Adrenal gland (tissue), 12 donors: ENCODE results near the gene ZCCHC4. TPM values are rescaled to one million over a fixed set of nuclear protein-coding genes. Genes with fewer than 3 reads are reported as not detected.

Experiments
- DNase-seq, 7 donors: peaks; one replicate each; pipeline ENCODE4 v3.0.0-alpha.2; 2019 to 2020
- H3K27ac ChIP-seq, 5 donors: fragments of 200-600 bp; sonication (generic) in 4 of 5; 1 replicate in 3 of 5; 2 replicates in 2 of 5; pipeline versions ENCODE4 v1.5.1 to v1.8.0; 2016 to 2020; ENCODE audit warnings: mild to moderate bottlenecking in 1 of 5
- H3K27me3 ChIP-seq: fragments of 200-600 bp; 2 replicates; pipeline ENCODE4 v1.8.0; 2021
- H3K36me3 ChIP-seq, 2 donors: fragments of 200-600 bp; replicated peaks in 1 of 2; 1 replicate in 1 of 2; 2 replicates in 1 of 2; pipeline versions ENCODE4 v1.5.1 to v1.8.0; 2018 to 2022
- H3K4me1 ChIP-seq, 2 donors: fragments of 200-600 bp; replicated peaks in 1 of 2; 1 replicate in 1 of 2; 2 replicates in 1 of 2; pipeline versions ENCODE4 v1.5.1 to v1.8.0; 2018 to 2021
- H3K4me3 ChIP-seq, 4 donors: fragments of 200-600 bp; sonication (generic) in 3 of 4; one replicate each; pipeline ENCODE4 v1.5.1; 2016 to 2018
- H3K9me3 ChIP-seq, 3 donors: fragments of 200-600 bp; sonication (generic) in 1 of 3; replicated peaks in 1 of 3; 1 replicate in 2 of 3; 2 replicates in 1 of 3; pipeline versions ENCODE4 v1.5.1 to v1.8.0; 2016 to 2021
- POLR2A ChIP-seq, 2 donors: fragments of 450-650 bp; IDR thresholded peaks; one replicate each; pipeline ENCODE4 v1.6.1; 2017; ENCODE audit warnings: antibody characterized with exemption in 2 of 2, mild to moderate bottlenecking in 2 of 2, moderate library complexity in 1 of 2
- WGBS, 4 donors: extraction: QIAGEN DNeasy Blood & Tissue Kit in 2 of 4; methylation state at CpG; one replicate each; pipeline versions ENCODE4 v1.1.5 to v1.1.7; 2013 to 2017; 5-methylcytosine and 5-hydroxymethylcytosine counted together
- intact Hi-C, 2 donors: fragments of 100-400 bp; cut with DNase I; formaldehyde crosslinking; loops; one replicate each; pipeline versions ENCODE4 v1.14.1 to v1.15.0; 2022 to 2023
- polyA plus RNA-seq, 3 donors: library from polyadenylated mRNA; stranded (reverse); fragments of 200-250 nt in 2 of 3; fragments of 350-450 nt in 1 of 3; fragmentation: Illumina TruSeq in 1 of 3; extraction: RNeasy Lipid Tissue Mini Kit (QIAGEN cat#74804) in 1 of 3; gene quantifications; one replicate each; pipeline ENCODE4 v1.2.3, GENCODE V29; 2013 to 2014
- total RNA-seq, 9 donors: library from RNA; depleted of rRNA in 4 of 9; stranded (reverse); fragments of >200 nt in 4 of 9; fragments of 120-200 nt in 1 of 9; fragmentation: NEBNext Ultra II Directional in 1 of 9; extraction: Animal tissue kit (Norgen Biotek cat#: 25700) in 1 of 9; gene quantifications; one replicate each; pipeline versions ENCODE4 v1.1.0 to v1.2.4, GENCODE V29; 2013 to 2023
- TF ChIP-seq, protein P1 (sequence below), 6 experiments: fragments of 450-650 bp in 4 of 6; fragments of 200-600 bp in 2 of 6; sonication (generic) in 1 of 6; IDR thresholded peaks; 1 replicate in 5 of 6; 2 replicates in 1 of 6; pipeline versions ENCODE4 v1.5.1 to v1.8.0; 2016 to 2021; ENCODE audit warnings: antibody characterized with exemption in 6 of 6, mild to moderate bottlenecking in 2 of 6, moderate library complexity in 1 of 6
- donor health status: healthy with polysubstance abuse.
- donor health status: Bipolar disorder and iron deficiency.
- donor health status: DM: yes; HTN: yes; CAD: no.
- donor health status: DM: no; HTN: no; CAD: no.
- donor health status: DM: no; HTN: no; CAD: no.
- donor health status: DM: yes; HTN: yes; CAD: no.

Gene ZCCHC4
- total and polyA plus RNA-seq, 12 donors = 4.8 to 14.8 (median 10.4) TPM

DNA sequence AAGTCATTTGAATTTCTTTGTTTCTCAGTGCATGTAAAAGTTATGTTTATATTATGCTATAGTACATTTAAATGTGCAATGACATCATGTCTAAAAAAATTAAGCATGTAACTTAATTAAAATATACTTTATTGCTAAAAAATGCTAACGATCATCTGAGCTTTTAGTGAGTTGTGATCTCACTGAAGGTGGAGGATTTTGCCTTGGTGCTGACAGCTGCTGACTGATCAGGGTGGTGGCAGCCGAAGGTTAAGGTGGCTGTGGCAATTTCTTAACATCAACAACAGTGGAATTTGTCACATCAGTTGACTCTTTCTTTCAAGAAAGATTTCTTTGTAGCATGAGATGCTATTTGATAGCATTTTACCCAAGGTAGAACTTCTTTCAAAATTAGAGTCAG, 71.1 kb downstream of the ZCCHC4 start:
- DNase-seq = no peak
- no peak overlapping the region for H3K4me3 ChIP-seq
- WGBS, 4 donors = 68 to 86% (median 74%) methylated on average over 2 of the region's 2 CpGs
- peaks cover 2 to 11% of the 10 kb centered on the region in 2 donors for H3K4me1 ChIP-seq
- H3K9me3 ChIP-seq = no peaks in the 10 kb centered on the region
- no peak for TF ChIP-seq POLR2A (IDR thresholded peaks at IDR 0.05)
- TF ChIP-seq, protein P1, sequence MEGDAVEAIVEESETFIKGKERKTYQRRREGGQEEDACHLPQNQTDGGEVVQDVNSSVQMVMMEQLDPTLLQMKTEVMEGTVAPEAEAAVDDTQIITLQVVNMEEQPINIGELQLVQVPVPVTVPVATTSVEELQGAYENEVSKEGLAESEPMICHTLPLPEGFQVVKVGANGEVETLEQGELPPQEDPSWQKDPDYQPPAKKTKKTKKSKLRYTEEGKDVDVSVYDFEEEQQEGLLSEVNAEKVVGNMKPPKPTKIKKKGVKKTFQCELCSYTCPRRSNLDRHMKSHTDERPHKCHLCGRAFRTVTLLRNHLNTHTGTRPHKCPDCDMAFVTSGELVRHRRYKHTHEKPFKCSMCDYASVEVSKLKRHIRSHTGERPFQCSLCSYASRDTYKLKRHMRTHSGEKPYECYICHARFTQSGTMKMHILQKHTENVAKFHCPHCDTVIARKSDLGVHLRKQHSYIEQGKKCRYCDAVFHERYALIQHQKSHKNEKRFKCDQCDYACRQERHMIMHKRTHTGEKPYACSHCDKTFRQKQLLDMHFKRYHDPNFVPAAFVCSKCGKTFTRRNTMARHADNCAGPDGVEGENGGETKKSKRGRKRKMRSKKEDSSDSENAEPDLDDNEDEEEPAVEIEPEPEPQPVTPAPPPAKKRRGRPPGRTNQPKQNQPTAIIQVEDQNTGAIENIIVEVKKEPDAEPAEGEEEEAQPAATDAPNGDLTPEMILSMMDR (IDR thresholded peaks at IDR 0.05) = no peak
- intact Hi-C loops = no loop called here
- H3K27me3 ChIP-seq = no peaks in the 10 kb centered on the region
- peaks cover 0 to 37% of the 10 kb centered on the region in 2 donors for H3K36me3 ChIP-seq
- no peak overlapping the region for H3K27ac ChIP-seq

GRCh38 chr4:25386926-25387325, 74.4 kb downstream of the ZCCHC4 start:
- Histone ChIP-seq H3K27ac (no peak overlapping the region), H3K27me3 (no peaks in the 10 kb centered on the region), H3K4me1 (no peaks in the 10 kb centered on the region), H3K9me3 (no peaks in the 10 kb centered on the region), H3K36me3 (peaks cover 0 to 58% of the 10 kb centered on the region in 2 donors), H3K4me3 (no peak overlapping the region)
- TF ChIP-seq POLR2A (IDR thresholded peaks at IDR 0.05) = no peak
- TF ChIP-seq, protein P1 (IDR thresholded peaks at IDR 0.05) = no peak
- DNase-seq = no peak
- WGBS, 4 donors = 93 to 97% (median 94%) methylated on average over 2 of the region's 2 CpGs
- intact Hi-C loops = no loop called here

- intact Hi-C loops = no loop called here
- H3K4me3 ChIP-seq = no peak overlapping the region
- no peaks in the 10 kb centered on the region for H3K9me3 ChIP-seq
- no peak overlapping the region for H3K27ac ChIP-seq
- WGBS, 4 donors = 97 to 98% (median 97%) methylated on average over 3 of the region's 3 CpGs
- no peaks in the 10 kb centered on the region for H3K27me3 ChIP-seq
- no peaks in the 10 kb centered on the region for H3K4me1 ChIP-seq
- TF ChIP-seq, protein P1 (IDR thresholded peaks at IDR 0.05) = no peak
- TF ChIP-seq POLR2A (IDR thresholded peaks at IDR 0.05) = no peak
- H3K36me3 ChIP-seq = peaks cover 0 to 84% of the 10 kb centered on the region in 2 donors
- no peak for DNase-seq
Observed at GRCh38 chr4:25397305-25397704, 84.7 kb downstream of the ZCCHC4 start.

- Histone ChIP-seq H3K27ac (no peak overlapping the region), H3K36me3 (peaks cover 0 to 68% of the 10 kb centered on the region in 2 donors), H3K9me3 (no peaks in the 10 kb centered on the region), H3K27me3 (no peaks in the 10 kb centered on the region), H3K4me1 (no peaks in the 10 kb centered on the region), H3K4me3 (no peak overlapping the region)
- no peak for TF ChIP-seq POLR2A (IDR thresholded peaks at IDR 0.05)
- TF ChIP-seq, protein P1 (IDR thresholded peaks at IDR 0.05) = no peak
- no peak for DNase-seq
- intact Hi-C loops = no loop called here
- 90 to 96% (median 94%) methylated on average over 4 of the region's 4 CpGs for WGBS, 4 donors
Observed at GRCh38 chr4:25399510-25399909, 86.9 kb downstream of the ZCCHC4 start.
